Ovary (tissue), 3 donors: ENCODE results near the gene CDC16.

Experiments
- POLR2A ChIP-seq: fragments of 450-650 bp; IDR thresholded peaks from one replicate; pipeline ENCODE4 v1.6.1; 2017; ENCODE audit warnings: antibody characterized with exemption, mild to moderate bottlenecking, moderate library complexity
- TF ChIP-seq, protein P1 (sequence below), 3 donors: fragments of 450-650 bp in 2 of 3; fragments of 200-600 bp in 1 of 3; IDR thresholded peaks; one replicate each; pipeline versions ENCODE4 v1.5.1 to v1.8.0; 2016 to 2022; ENCODE audit warnings: antibody characterized with exemption in 3 of 3, mild to moderate bottlenecking in 1 of 3
- donor health status: DM: no; HTN: no; CAD: no.

DNA sequence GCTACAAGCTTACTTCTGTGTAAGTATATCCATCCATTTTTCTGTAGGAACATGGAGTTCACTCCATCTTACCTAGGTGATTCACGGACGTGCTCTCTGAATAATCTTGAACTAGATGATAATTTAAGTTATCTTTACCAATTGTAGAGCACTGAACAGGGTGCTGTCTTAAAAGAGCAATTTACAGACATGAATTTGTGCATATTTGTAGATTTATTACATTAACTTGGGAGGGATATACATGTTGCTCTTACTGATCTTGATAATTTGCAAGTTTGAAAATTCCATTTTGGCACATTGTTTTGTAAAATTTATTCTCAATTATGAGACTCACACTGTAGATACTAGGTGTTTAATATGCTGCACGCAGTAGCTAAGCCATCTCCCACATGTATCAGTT lies 9.3 kb downstream of the CDC16 start:
- TF ChIP-seq POLR2A = no peak
- TF ChIP-seq, protein P1, sequence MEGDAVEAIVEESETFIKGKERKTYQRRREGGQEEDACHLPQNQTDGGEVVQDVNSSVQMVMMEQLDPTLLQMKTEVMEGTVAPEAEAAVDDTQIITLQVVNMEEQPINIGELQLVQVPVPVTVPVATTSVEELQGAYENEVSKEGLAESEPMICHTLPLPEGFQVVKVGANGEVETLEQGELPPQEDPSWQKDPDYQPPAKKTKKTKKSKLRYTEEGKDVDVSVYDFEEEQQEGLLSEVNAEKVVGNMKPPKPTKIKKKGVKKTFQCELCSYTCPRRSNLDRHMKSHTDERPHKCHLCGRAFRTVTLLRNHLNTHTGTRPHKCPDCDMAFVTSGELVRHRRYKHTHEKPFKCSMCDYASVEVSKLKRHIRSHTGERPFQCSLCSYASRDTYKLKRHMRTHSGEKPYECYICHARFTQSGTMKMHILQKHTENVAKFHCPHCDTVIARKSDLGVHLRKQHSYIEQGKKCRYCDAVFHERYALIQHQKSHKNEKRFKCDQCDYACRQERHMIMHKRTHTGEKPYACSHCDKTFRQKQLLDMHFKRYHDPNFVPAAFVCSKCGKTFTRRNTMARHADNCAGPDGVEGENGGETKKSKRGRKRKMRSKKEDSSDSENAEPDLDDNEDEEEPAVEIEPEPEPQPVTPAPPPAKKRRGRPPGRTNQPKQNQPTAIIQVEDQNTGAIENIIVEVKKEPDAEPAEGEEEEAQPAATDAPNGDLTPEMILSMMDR (IDR thresholded peaks at IDR 0.05) = no peak
